GM18951 (cell line): Measurements from ENCODE around the gene FOXI1.

Source experiments
- POLR2A ChIP-seq: IDR thresholded peaks from 4 replicates; pipeline ENCODE4 v1.6.1; 2011; ENCODE audit warnings: mild to moderate bottlenecking; ENCODE audit not compliant: insufficient read length, insufficient read depth; ENCODE audit errors: extremely low read depth
- in situ Hi-C: fragments of 300-500 bp; cut with MboI; formaldehyde crosslinking; loops from one replicate; pipeline ENCODE4 v1.12.0; 2022; ENCODE audit warnings: low sequenced_read_pairs, mixed read lengths, inconsistent platforms; ENCODE audit not compliant: unreplicated experiment

The FOXI1 gene

GRCh38 chr5:170154744-170155143 is 49.0 kb downstream of the FOXI1 start:
- in situ Hi-C loops: no loop called here
- no peak for TF ChIP-seq POLR2A

DNA sequence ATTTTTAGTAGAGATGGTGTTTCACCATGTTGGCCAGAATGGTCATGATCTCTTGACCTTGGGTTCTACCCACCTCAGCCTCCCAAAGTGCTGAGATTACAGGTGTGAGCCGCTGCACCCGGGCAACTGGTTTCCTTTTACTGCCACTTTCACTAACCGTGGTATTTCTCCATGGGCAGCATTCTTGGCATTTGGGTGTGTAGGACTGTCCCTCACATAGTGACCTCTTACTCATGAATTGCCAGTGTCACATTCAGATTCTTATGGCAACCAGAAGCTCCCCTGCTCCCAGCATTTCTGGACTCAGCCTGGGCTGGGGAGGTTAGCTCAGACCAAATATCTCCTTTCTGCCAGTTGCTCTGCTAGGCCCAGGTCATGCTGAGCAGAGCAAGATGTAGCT is 50.1 kb downstream of the FOXI1 start:
- no peak for TF ChIP-seq POLR2A
- in situ Hi-C loops: no loop called here

DNA sequence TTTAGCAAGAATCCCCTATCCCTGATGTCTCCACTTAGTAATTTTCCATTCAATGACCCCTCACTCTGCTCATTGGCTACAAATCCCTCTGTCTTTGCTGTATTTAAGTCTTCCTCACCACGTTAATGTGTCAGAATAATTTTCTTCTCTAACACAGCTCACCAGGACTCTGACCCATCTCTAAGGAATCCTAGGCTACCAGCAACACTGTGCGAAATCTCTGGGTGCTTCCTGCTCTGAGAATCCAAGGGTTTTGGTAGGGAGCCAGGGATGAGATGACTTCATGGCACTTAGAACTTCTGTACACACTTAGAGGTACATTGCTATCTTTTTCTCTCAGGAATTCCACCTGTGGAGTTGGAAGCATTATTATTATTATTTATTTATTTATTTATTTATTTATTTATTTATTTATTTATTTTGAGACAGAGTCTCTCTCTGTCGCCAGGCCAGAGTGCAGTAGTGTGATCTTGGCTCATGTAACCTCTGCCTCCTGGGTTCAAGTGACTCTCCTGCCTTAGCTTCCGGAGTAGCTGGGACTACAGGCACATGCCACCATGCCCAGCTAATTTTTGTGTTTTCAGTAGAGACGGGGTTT is 53.5 kb downstream of the FOXI1 start:
- no peak for TF ChIP-seq POLR2A
- in situ Hi-C loops: no loop called here
